A549 (cell line): ENCODE measurements around the gene ADCY1.

Source experiments
- CTCF ChIP-seq: fragments of >200 bp; sonication (Bioruptor Twin); formaldehyde crosslinking; IDR thresholded peaks from 3 replicates; pipeline ENCODE4 v1.5.1; 2016
- EP300 ChIP-seq, 2 experiments: fragments of >200 bp; sonication (Bioruptor Twin); formaldehyde crosslinking; IDR thresholded peaks; 2 replicates in 1 of 2; 3 replicates in 1 of 2; pipeline ENCODE4 v1.6.1; 2016 to 2017
- NPAS2 ChIP-seq: fragments of 250-450 bp; sonication (Bioruptor Pico); IDR thresholded peaks from 2 replicates; pipeline ENCODE4 v1.8.0; 2022; ENCODE audit warnings: mild to moderate bottlenecking, moderate library complexity, borderline replicate concordance
- ZSCAN20 ChIP-seq: fragments of 250-450 bp; sonication (Bioruptor Pico); IDR thresholded peaks from 2 replicates; pipeline ENCODE4 v1.8.0; 2022; ENCODE audit warnings: mild to moderate bottlenecking, moderate library complexity

DNA sequence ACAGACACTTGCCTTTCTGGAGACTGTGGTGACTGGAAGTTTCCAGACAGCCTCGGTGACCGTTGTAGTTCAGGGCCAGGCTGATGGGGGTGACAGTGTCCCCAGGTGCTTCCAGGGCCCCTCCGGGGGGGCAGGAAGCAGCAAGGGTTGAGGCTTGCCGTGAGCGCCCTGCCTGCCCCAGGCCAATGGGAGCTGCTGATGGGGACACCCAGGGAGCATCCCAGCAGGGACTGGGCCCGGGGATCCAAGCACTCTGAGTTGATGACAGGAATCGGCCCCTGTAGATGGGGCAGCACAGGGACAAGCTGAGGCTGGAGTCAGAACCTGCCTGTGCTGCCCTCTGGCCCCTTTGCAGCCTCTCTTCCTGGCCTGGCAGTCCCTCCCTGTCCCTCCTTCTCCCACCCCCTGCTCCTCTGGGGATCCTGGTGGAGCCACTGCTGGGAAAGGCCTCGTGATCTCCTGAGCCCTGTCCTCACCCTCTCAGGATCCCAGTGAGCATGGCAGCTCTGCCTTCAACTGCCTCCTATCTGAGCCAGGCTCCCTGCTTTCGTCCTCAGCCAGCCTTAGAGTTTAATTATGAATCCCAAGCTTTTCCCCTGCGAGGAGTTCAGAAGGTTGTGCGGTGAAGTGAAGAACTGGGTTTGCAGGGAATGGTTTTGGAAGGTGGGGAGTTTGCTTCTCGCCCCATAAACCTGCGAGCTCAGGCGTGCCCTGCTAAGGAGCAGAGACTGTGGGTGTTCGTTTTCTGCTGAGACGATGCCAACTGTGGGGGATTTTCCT, 84.7 kb downstream of the ADCY1 start:
- TF ChIP-seq EP300 (IDR thresholded peaks at IDR 0.05) (no peak), CTCF (no peak), NPAS2 (CRISPR knock-in tag) (no peak), ZSCAN20 (no peak)
